SK-N-MC (cell line): ENCODE results near the gene CALN1.

Experiments
- EZH2 ChIP-seq: fragments of 200-600 bp; sonication (generic); IDR thresholded peaks from one replicate; pipeline ENCODE4 v1.6.1; 2017; ENCODE audit warnings: antibody characterized with exemption
- FOXP2 ChIP-seq: optimal IDR thresholded peaks from 2 replicates; pipeline ENCODE3; 2011; ENCODE audit warnings: mild to moderate bottlenecking, moderate library complexity; ENCODE audit not compliant: insufficient read depth; ENCODE audit errors: extremely low read length, control extremely low read depth

DNA sequence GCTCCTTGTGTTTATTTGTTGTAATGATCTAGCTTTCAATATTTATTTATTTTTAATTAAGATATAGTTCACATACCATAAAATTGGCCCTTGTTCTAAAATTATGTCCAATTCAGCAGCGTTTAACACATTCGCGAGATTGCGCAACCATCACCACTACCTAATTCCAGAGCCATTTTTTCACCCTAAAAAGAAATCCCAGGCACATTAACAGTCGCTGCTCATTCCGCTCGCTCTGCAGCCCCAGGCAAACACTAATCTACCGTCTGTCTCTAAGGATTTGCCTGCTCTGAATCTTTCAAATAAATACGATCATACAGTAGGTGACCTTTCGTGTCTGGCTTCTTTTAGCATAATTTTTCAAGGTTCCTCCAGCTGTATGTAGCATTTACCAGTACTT is 616.7 kb downstream of the CALN1 start:
- TF ChIP-seq EZH2 (no peak), FOXP2 (no peak)
